HUES6 (cell line): ENCODE results near the gene HOXC10.
A peak's percentile ranks its signal among the peaks of the same experiment; 100 is the strongest.

Experiments
- H3K27ac ChIP-seq: 2 replicates; pipeline ENCODE4 v1.7.0; 2013; ENCODE audit warnings: low read depth, mild to moderate bottlenecking, low read length, inconsistent platforms
- H3K27me3 ChIP-seq: 2 replicates; pipeline ENCODE4 v1.6.1; 2013; ENCODE audit warnings: low read length; ENCODE audit not compliant: control insufficient read depth, insufficient read depth
- H3K36me3 ChIP-seq: 2 replicates; pipeline ENCODE4 v1.6.1; 2013; ENCODE audit warnings: low read length; ENCODE audit not compliant: control insufficient read depth, insufficient read depth
- H3K4me1 ChIP-seq: 2 replicates; pipeline ENCODE4 v1.6.1; 2013; ENCODE audit warnings: low read length; ENCODE audit not compliant: control insufficient read depth, insufficient read depth
- H3K4me3 ChIP-seq: 2 replicates; pipeline ENCODE4 v1.5.1; 2013; ENCODE audit warnings: low read depth, low read length
- H3K9ac ChIP-seq: one replicate; pipeline ENCODE4 v1.6.1; 2013; ENCODE audit warnings: mild to moderate bottlenecking, low read length
- H3K9me3 ChIP-seq: 2 replicates; pipeline ENCODE4 v1.6.1; 2013; ENCODE audit warnings: low read depth, low read length; ENCODE audit not compliant: control insufficient read depth, insufficient read depth

HOXC10 gene

DNA sequence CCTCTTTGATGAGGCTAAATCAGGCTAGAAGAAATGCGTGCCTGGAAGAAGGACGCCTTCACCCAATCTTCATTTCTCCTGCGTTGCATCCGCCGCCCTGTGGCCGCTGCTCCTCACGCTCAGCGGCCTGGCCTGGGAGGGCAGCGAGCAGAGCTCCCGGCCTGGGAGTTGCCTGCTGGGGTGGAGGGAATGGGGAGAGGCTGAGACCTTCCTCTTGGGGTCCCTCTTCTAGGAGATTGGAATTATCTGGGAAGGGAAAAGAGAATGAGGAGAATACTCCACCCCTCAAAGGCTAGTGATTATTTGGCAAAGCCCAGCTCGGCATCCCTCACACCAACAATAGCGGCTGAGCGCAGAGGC is 32.6 kb upstream of the HOXC10 start:
- Histone ChIP-seq H3K4me1 (peaks cover 3% of the 10 kb centered on the region; the same call in 1 of the 2 replicates), H3K9ac (no peak overlapping the region), H3K36me3 (no peaks in the 10 kb centered on the region), H3K27ac (no peak overlapping the region), H3K9me3 (no peaks in the 10 kb centered on the region), H3K27me3 (peaks cover 100% of the 10 kb centered on the region), H3K4me3 (no peak overlapping the region)

- Histone ChIP-seq H3K9ac (no peak overlapping the region), H3K27ac (no peak overlapping the region), H3K27me3 (peaks cover 100% of the 10 kb centered on the region), H3K36me3 (no peaks in the 10 kb centered on the region), H3K9me3 (no peaks in the 10 kb centered on the region), H3K4me1 (peaks cover 3% of the 10 kb centered on the region; the same call in 1 of the 2 replicates), H3K4me3 (no peak overlapping the region)
Measured at GRCh38 chr12:53952871-53953734, 31.8 kb upstream of the HOXC10 start.

GRCh38 chr12:53953831-53954693 is 30.9 kb upstream of the HOXC10 start:
- H3K36me3 ChIP-seq: no peaks in the 10 kb centered on the region
- H3K9ac ChIP-seq: no peak overlapping the region
- peaks cover 3% of the 10 kb centered on the region; the same call in 1 of the 2 replicates for H3K4me1 ChIP-seq
- H3K27me3 ChIP-seq: peaks cover 100% of the 10 kb centered on the region
- H3K4me3 ChIP-seq: no peak overlapping the region
- no peak overlapping the region for H3K27ac ChIP-seq
- H3K9me3 ChIP-seq: no peaks in the 10 kb centered on the region

- H3K9ac ChIP-seq: no peak within 1 kb of the TSS
- no peaks in the 10 kb centered on the region for H3K36me3 ChIP-seq
- H3K27ac ChIP-seq: no peak within 1 kb of the TSS
- peak within 1 kb of the TSS; percentile 24; the same call in 1 of the 2 replicates for H3K4me3 ChIP-seq
- peaks cover 100% of the 10 kb centered on the region for H3K27me3 ChIP-seq
- H3K9me3 ChIP-seq: no peaks in the 10 kb centered on the region
- peaks cover 2% of the 10 kb centered on the region; the same call in 1 of the 2 replicates for H3K4me1 ChIP-seq
Measured at GRCh38 chr12:53954694-53955035, 30.3 kb upstream of the HOXC10 start, which contains the start of gene HOXC12. TSS of gene HOXC12 (plus strand) at chr12:53954903. CDS start at chr12:53954930, 27 bp downstream.

DNA sequence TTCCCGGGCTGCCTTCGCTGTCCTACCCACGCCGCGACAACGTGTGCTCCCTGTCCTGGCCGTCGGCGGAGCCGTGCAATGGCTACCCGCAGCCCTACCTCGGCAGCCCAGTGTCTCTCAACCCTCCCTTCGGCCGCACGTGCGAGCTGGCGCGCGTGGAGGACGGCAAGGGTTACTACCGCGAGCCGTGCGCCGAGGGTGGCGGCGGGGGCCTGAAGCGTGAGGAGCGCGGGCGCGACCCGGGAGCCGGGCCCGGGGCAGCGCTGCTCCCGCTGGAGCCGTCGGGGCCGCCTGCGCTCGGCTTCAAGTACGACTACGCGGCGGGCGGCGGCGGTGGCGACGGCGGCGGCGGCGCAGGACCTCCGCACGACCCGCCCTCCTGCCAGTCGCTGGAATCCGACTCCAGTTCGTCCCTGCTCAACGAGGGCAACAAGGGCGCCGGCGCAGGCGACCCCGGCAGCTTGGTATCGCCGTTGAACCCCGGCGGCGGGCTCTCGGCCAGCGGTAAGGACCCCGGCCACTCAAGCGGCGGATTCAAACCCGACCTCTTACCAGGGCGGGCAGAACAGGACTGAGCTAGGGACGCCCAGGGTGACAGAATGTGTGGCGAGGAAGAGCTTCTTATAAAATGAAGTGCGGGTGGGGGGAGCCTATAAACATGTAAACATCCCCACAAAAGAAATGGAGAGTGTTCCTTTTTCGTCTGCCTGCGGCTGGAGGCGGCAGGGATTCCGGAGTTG is 29.7 kb upstream of the HOXC10 start:
- no peak overlapping the region for H3K27ac ChIP-seq
- no peaks in the 10 kb centered on the region for H3K36me3 ChIP-seq
- no peaks in the 10 kb centered on the region; the same call in 1 of the 2 replicates for H3K4me1 ChIP-seq
- peaks cover 100% of the 10 kb centered on the region for H3K27me3 ChIP-seq
- H3K9me3 ChIP-seq: no peaks in the 10 kb centered on the region
- H3K4me3 ChIP-seq: peak overlapping the region; percentile 24; the same call in 1 of the 2 replicates
- no peak overlapping the region for H3K9ac ChIP-seq

DNA sequence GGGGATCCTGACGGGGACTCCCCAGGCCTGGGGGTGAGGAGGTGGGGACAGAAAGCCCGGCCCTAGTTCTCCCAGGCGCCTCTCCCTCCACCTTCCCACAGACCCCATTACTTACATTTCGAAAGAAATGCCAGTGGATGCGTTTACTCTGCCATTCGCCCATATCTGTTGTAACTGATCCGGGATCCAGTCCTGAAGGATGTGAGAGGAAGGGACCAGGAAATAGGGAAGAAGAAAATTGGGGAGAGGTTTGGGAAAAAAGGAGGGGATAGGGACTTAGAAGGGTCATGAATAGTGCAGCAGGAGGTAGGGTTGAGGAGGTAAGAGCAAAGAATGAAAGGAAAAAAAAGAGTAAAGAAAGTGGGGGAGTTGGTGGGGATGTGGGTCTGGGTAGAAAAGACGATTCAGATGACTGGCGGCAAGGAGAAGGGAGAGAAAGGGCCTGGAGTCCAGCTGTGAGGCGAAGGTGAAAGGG is 29.1 kb upstream of the HOXC10 start:
- Histone ChIP-seq H3K36me3 (no peaks in the 10 kb centered on the region), H3K27me3 (peaks cover 100% of the 10 kb centered on the region)

GRCh38 chr12:53956251-53956887 is 28.6 kb upstream of the HOXC10 start:
- H3K27ac ChIP-seq: no peak overlapping the region
- H3K9me3 ChIP-seq: no peaks in the 10 kb centered on the region
- H3K36me3 ChIP-seq: no peaks in the 10 kb centered on the region
- H3K9ac ChIP-seq: no peak overlapping the region
- no peak overlapping the region for H3K4me3 ChIP-seq
- H3K4me1 ChIP-seq: no peaks in the 10 kb centered on the region; the same call in 1 of the 2 replicates
- H3K27me3 ChIP-seq: peaks cover 100% of the 10 kb centered on the region

More for the DNA sequence above, 29.1 kb upstream of the HOXC10 start:
- no peak overlapping the region for H3K4me3 ChIP-seq
- H3K4me1 ChIP-seq: no peaks in the 10 kb centered on the region; the same call in 1 of the 2 replicates
- H3K9me3 ChIP-seq: no peaks in the 10 kb centered on the region
- no peak overlapping the region for H3K9ac ChIP-seq
- H3K27ac ChIP-seq: no peak overlapping the region

GRCh38 chr12:53956914-53957536 is 27.9 kb upstream of the HOXC10 start:
- H3K9ac ChIP-seq: no peak overlapping the region
- H3K9me3 ChIP-seq: no peaks in the 10 kb centered on the region
- H3K27ac ChIP-seq: no peak overlapping the region
- H3K4me1 ChIP-seq: no peaks in the 10 kb centered on the region; the same call in 1 of the 2 replicates
- no peaks in the 10 kb centered on the region for H3K36me3 ChIP-seq
- H3K4me3 ChIP-seq: no peak overlapping the region
- H3K27me3 ChIP-seq: peaks cover 100% of the 10 kb centered on the region

DNA sequence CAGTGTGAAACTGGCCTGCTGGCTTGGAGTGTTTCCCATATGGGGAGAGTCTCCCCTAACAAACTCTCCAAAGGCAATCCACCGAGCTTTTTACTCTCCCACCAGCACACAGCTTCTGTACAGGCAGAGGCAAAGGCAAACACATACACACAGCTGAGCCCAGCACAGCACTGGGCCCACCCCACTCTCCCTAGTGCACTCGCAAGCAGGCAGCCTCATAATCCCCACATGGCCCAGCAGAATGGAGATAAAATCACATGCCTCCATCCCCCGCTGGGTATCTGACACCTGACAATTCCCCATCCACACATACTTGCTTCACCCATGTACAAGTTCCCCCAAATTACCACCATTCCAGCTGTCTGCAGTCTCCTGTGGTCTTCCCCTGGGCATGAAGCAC is 26.8 kb upstream of the HOXC10 start:
- Histone ChIP-seq H3K9ac (no peak overlapping the region), H3K4me1 (no peaks in the 10 kb centered on the region; the same call in 1 of the 2 replicates), H3K36me3 (no peaks in the 10 kb centered on the region), H3K27ac (no peak overlapping the region), H3K27me3 (peaks cover 100% of the 10 kb centered on the region), H3K9me3 (no peaks in the 10 kb centered on the region), H3K4me3 (no peak overlapping the region)

DNA sequence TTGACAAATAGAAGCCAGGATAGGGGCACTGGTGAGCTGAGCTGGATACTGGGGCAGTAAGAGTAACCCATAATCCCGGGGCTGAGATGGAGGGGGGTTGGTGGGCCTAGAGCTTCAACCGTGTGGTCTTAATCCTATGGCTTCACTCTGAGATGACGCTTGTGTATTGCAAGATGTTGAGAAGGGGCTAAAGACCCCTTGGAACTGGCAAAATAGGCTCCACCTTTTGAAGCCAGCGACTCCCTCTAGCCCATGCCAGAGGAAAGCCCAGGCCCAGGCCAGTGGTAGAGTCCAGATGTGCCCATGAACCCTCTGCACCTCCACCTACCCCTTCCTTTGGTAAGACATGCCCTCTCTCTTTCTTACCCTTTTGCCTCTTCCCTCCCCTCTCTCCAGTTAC is 25.6 kb upstream of the HOXC10 start:
- Histone ChIP-seq H3K4me3 (no peak overlapping the region), H3K36me3 (no peaks in the 10 kb centered on the region), H3K4me1 (no peaks in the 10 kb centered on the region), H3K27ac (no peak overlapping the region), H3K9ac (no peak overlapping the region), H3K9me3 (no peaks in the 10 kb centered on the region), H3K27me3 (peaks cover 100% of the 10 kb centered on the region)
